GM12878 (cell line): Measurements from ENCODE around the gene SLC22A23. TPM values are rescaled to one million over a fixed set of nuclear protein-coding genes. Genes with fewer than 3 reads are reported as not detected.

Source experiments
- ATAC-seq: fragments of 200-7000 bp; cut with Tn5 transposase; 3 replicates; pipeline ENCODE4 v1.9.1; 2020; ENCODE audit warnings: mild to moderate bottlenecking, moderate library complexity
- BruUV-seq: library from RNA; stranded (reverse); fragments of 400-500 nt; replicated peaks from 2 replicates; lab custom pipeline; 2021; lab: Mats Ljungman, UMichigan
- CTCF ChIA-PET: fragments of 300-600 bp; sonication (Branson Sonifier 250); formaldehyde crosslinking; extraction: SDS; loops from one replicate; lab custom pipeline; 2021; ENCODE audit warnings: inconsistent platforms; lab: Yijun Ruan, JAX
- POLR2A ChIA-PET: fragments of 350-600 bp; formaldehyde crosslinking; extraction: SDS; loops from one replicate; lab custom pipeline; 2021; ENCODE audit warnings: inconsistent platforms; lab: Charles Lee
- RAD21 ChIA-PET: fragments of 300-600 bp; sonication (Branson Sonifier 250); formaldehyde crosslinking; loops from one replicate; lab custom pipeline; 2023; ENCODE audit warnings: antibody characterized with exemption; ENCODE audit not compliant: unreplicated experiment; lab: Charles Lee
- SMC1A ChIA-PET: fragments of 300-600 bp; sonication (Branson Sonifier 250); formaldehyde crosslinking; loops from one replicate; lab custom pipeline; 2023; ENCODE audit not compliant: unreplicated experiment, uncharacterized antibody; lab: Charles Lee
- DNase-seq: peaks from one replicate; pipeline ENCODE4 v3.0.0-alpha.2; 2011; ENCODE audit warnings: low read depth, low spot score
- FAIRE-seq: peaks from 3 replicates; lab custom pipeline; 2011; peaks lifted over from hg19 to GRCh38; lab: Jason Lieb, UNC
- H2AFZ ChIP-seq: 2 replicates; pipeline ENCODE4 v1.6.0; 2011; ENCODE audit warnings: low read depth, low read length, control low read depth; ENCODE audit not compliant: control insufficient read depth
- H3K27ac ChIP-seq: 2 replicates; pipeline ENCODE4 v1.5.1; 2011; ENCODE audit warnings: control low read depth; ENCODE audit not compliant: control insufficient read depth, insufficient read depth
- H3K27me3 ChIP-seq, 2 experiments: replicated peaks in 1 of 2; 2 replicates each; pipeline versions ENCODE4 v1.6.0 to v1.6.1; 2011; ENCODE audit warnings: low read length in 1 of 2; ENCODE audit not compliant: control insufficient read depth in 2 of 2, insufficient read depth in 2 of 2
- H3K36me3 ChIP-seq, 2 experiments: 2 replicates each; pipeline ENCODE4 v1.5.1; 2011; ENCODE audit warnings: low read length in 1 of 2; ENCODE audit not compliant: control insufficient read depth in 2 of 2, insufficient read depth in 2 of 2
- H3K4me1 ChIP-seq: 2 replicates; pipeline ENCODE4 v1.6.1; 2011; ENCODE audit warnings: mild to moderate bottlenecking, low read length, moderate library complexity, mixed read lengths; ENCODE audit not compliant: control insufficient read depth, insufficient read depth
- H3K4me2 ChIP-seq: 2 replicates; pipeline ENCODE4 v1.6.0; 2011; ENCODE audit warnings: control low read depth; ENCODE audit not compliant: control insufficient read depth, insufficient read depth
- H3K4me3 ChIP-seq: fragments of 200-600 bp; sonication (generic); 2 replicates; pipeline ENCODE4 v1.5.1; 2016
- H3K79me2 ChIP-seq: 2 replicates; pipeline ENCODE4 v1.6.0; 2011; ENCODE audit warnings: low read length; ENCODE audit not compliant: control insufficient read depth, insufficient read depth
- H3K9ac ChIP-seq: 2 replicates; pipeline ENCODE4 v1.8.0; 2011; ENCODE audit warnings: low read length, control low read depth, mixed read lengths; ENCODE audit not compliant: control insufficient read depth, insufficient read depth
- H3K9me3 ChIP-seq: replicated peaks from 3 replicates; pipeline ENCODE4 v1.5.1; 2011; ENCODE audit warnings: mild to moderate bottlenecking, low read length; ENCODE audit not compliant: control insufficient read depth, insufficient read depth
- H4K20me1 ChIP-seq: 2 replicates; pipeline ENCODE4 v1.6.0; 2011; ENCODE audit not compliant: control insufficient read depth, insufficient read depth
- ATF2 ChIP-seq: IDR thresholded peaks from 2 replicates; pipeline ENCODE4 v1.6.1; 2012; ENCODE audit warnings: low read length, inconsistent platforms
- BMI1 ChIP-seq: fragments of 450-650 bp; IDR thresholded peaks from 2 replicates; pipeline ENCODE4 v1.6.1; 2016; ENCODE audit warnings: mild to moderate bottlenecking, moderate library complexity, borderline replicate concordance
- CBX3 ChIP-seq: fragments of 200-600 bp; sonication (generic); IDR thresholded peaks from 2 replicates; pipeline ENCODE4 v1.6.1; 2016; ENCODE audit warnings: low read depth, borderline replicate concordance
- CHD1 ChIP-seq: IDR thresholded peaks from 2 replicates; pipeline ENCODE4 v1.6.1; 2012; ENCODE audit warnings: low read depth, low read length, improper control_type of control experiment
- DPF2 ChIP-seq: fragments of 450-650 bp; IDR thresholded peaks from 2 replicates; pipeline ENCODE4 v1.6.1; 2017; ENCODE audit warnings: mild to moderate bottlenecking
- FOXM1 ChIP-seq: IDR thresholded peaks from 2 replicates; pipeline ENCODE4 v1.6.1; 2012; ENCODE audit warnings: low read depth, mild to moderate bottlenecking, inconsistent platforms, low read length, moderate library complexity
- RAD21 ChIP-seq: IDR thresholded peaks from 2 replicates; pipeline ENCODE4 v1.6.1; 2011; ENCODE audit warnings: mild to moderate bottlenecking, low read depth, low read length, moderate library complexity; ENCODE audit not compliant: insufficient read depth
- STAT1 ChIP-seq: fragments of 450-650 bp; conservative IDR thresholded peaks from 2 replicates; pipeline ENCODE4 v1.6.1; 2014; ENCODE audit warnings: antibody characterized with exemption, mild to moderate bottlenecking
- TCF3 ChIP-seq: IDR thresholded peaks from 2 replicates; pipeline ENCODE4 v1.6.1; 2012; ENCODE audit warnings: low read depth, mild to moderate bottlenecking, low read length, borderline replicate concordance; ENCODE audit not compliant: insufficient read depth
- WGBS: methylation state at CpG from one replicate; pipeline ENCODE4 v1.1.6; 2016; ENCODE audit warnings: low lambda C conversion rate; ENCODE audit not compliant: insufficient replicate concordance, insufficient coverage; ENCODE audit errors: missing lambda C conversion rate; 5-methylcytosine and 5-hydroxymethylcytosine counted together
- in situ Hi-C: fragments of 300-500 bp; cut with MboI; formaldehyde crosslinking; loops from 9 replicates; pipeline ENCODE4 v1.14.3; 2018; ENCODE audit warnings: mixed read lengths
- intact Hi-C: fragments of 100-400 bp; cut with micrococcal nuclease; formaldehyde crosslinking; loops from one replicate; pipeline ENCODE4 v1.14.2; 2022; ENCODE audit not compliant: unreplicated experiment
- polyA plus RNA-seq, 11 experiments: library from polyadenylated mRNA; depleted of rRNA in 4 of 11; unstranded in 6 of 11; stranded (reverse) in 5 of 11; fragments of >200 nt; fragmentation: Nextera tagmentation in 4 of 11; fragmentation: Illumina TruSeq in 1 of 11; extraction: Ambion mirVana in 4 of 11; extraction: Trizol in 1 of 11; gene quantifications; 1 replicate in 1 of 11; 2 replicates in 10 of 11; pipeline versions ENCODE4 v1.2.1 to v1.2.3, GENCODE V29; 2011 to 2016; ENCODE audit warnings: inconsistent platforms in 2 of 11, missing spikeins in 2 of 11, low read depth in 1 of 11
- total RNA-seq, 4 experiments: library from RNA; depleted of rRNA in 3 of 4; stranded (reverse); fragments of >200 nt in 3 of 4; fragmentation: Illumina TruSeq in 1 of 4; extraction: Trizol in 1 of 4; gene quantifications; 2 replicates each; pipeline versions ENCODE4 v1.2.1 to v1.2.3, GENCODE V29; 2013 to 2021
- TF ChIP-seq, protein P1 (sequence below), 3 experiments: IDR thresholded peaks in 2 of 3; conservative IDR thresholded peaks in 1 of 3; 2 replicates each; pipeline ENCODE4 v1.5.1; 2011; ENCODE audit warnings: low read depth in 3 of 3, low read length in 3 of 3, mild to moderate bottlenecking in 3 of 3, control low read depth in 2 of 3, moderate library complexity in 2 of 3, inconsistent platforms in 1 of 3, mixed read lengths in 1 of 3; ENCODE audit not compliant: control insufficient read depth in 2 of 3, insufficient read depth in 1 of 3; ENCODE audit errors: extremely low read depth in 1 of 3

SLC22A23 gene
- total and polyA plus RNA-seq, 10 of the 15 experiments (the other 5 are each of a cell fraction or from before 2014, with no cell fraction given) = 0.20 to 2.4 (median 0.74) TPM

- TF ChIP-seq ATF2 = no peak
- TF ChIP-seq CHD1 = no peak
- no peak for TF ChIP-seq DPF2
These were observed 160.8 kb downstream of the SLC22A23 start (continued) for GRCh38 chr6:3296078-3296477.

DNA sequence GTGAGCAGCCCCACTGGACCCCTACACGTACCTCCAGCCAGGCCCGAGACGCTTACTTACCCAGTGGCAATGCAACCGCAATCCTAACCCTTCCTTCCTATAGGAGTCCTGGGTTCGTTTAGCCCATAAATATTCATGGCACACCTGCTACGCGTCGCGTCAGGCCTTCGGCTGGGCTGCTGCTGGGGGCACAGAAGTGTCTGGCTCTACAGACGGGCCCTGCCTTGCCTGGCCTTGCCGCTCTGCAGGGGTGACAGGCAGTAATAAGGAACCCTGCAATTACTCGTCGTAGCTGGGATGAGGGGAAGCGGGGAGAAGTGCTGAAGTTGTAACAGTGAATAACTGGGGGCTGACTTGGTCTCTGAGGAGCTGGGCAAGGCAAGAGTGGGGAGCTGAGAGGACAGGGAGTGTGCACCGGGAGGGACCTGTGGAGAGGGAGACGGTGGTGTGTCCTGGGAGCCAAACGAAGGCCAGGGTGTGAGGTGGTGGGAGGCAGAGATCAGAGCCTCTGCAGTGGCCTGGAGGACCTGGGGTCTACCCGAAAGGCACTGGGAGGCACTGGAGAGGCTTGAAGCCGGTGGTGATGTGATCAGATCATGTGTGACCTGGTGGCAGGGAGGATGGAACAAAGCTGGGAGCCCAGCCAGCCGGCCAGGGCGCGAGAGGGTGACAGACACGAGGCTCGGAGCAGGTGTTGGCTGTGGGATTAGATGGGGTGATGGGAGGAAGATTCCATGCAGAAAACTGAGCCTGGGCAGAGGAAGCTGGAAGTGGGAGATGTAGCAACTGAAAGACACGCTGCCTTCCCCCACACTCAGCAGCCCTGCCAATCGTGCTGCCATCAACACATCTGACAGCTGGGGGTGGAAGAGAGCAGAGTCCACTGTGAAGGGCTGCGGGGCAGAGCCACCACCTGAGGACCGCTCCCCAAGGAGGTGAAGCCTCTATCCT is 161.7 kb downstream of the SLC22A23 start:
- FAIRE-seq = no peak
- POLR2A ChIA-PET = no interaction called here
- Histone ChIP-seq H3K79me2 (no peaks in the 10 kb centered on the region), H3K9ac (no peak overlapping the region), H4K20me1 (no peaks in the 10 kb centered on the region), H3K27me3 (no peaks in the 10 kb centered on the region), H3K36me3 (no peaks in the 10 kb centered on the region), H3K9me3 (no peaks in the 10 kb centered on the region), H3K4me2 (no peak overlapping the region), H3K4me1 (no peaks in the 10 kb centered on the region), H2AFZ (no peak overlapping the region), H3K27ac (no peak overlapping the region), H3K4me3 (no peak overlapping the region)
- ATAC-seq = peak; percentile 46; the same call in 1 of the 3 replicates
- intact Hi-C loops = no loop called here
- SMC1A ChIA-PET = interaction anchor here (0.8 to 1.2 kb wide), 3 partner anchors 29 to 62 kb away, joined by 3 to 4 read pairs (median 4); no protein-coding TSS in a partner anchor
- no TSS peak for BruUV-seq
- 53% methylated on average over 29 of the region's 29 CpGs for WGBS
- TF ChIP-seq BMI1 (no peak), CBX3 (no peak), TCF3 (no peak), FOXM1 (no peak), STAT1 (no peak), RAD21 (0 out of 2 replicates have a peak, but pooled peaks have one; percentile 22)
- TF ChIP-seq, protein P1, sequence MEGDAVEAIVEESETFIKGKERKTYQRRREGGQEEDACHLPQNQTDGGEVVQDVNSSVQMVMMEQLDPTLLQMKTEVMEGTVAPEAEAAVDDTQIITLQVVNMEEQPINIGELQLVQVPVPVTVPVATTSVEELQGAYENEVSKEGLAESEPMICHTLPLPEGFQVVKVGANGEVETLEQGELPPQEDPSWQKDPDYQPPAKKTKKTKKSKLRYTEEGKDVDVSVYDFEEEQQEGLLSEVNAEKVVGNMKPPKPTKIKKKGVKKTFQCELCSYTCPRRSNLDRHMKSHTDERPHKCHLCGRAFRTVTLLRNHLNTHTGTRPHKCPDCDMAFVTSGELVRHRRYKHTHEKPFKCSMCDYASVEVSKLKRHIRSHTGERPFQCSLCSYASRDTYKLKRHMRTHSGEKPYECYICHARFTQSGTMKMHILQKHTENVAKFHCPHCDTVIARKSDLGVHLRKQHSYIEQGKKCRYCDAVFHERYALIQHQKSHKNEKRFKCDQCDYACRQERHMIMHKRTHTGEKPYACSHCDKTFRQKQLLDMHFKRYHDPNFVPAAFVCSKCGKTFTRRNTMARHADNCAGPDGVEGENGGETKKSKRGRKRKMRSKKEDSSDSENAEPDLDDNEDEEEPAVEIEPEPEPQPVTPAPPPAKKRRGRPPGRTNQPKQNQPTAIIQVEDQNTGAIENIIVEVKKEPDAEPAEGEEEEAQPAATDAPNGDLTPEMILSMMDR (IDR thresholded peaks at IDR 0.05 in 2 of 3, conservative IDR thresholded peaks at IDR 0.05 in 1 of 3; ENCODE audit: control insufficient read depth in 2 of 3, extremely low read depth in 1 of 3, insufficient read depth in 1 of 3, low read depth in 3 of 3, low read length in 3 of 3) = peak in 1 of 3 experiments; percentile 3; a peak in 1 of 6 replicates
- CTCF ChIA-PET = interaction anchor here (1.0 to 1.5 kb wide), 2 partner anchors 159 to 437 kb away, joined by 4 to 6 read pairs; no protein-coding TSS in a partner anchor
- DNase-seq = no peak
- in situ Hi-C loops = no loop called here
- RAD21 ChIA-PET = no interaction called here
